GM12878 (cell line): ENCODE data around the gene TXNDC16. TPM values are rescaled to one million over a fixed set of nuclear protein-coding genes. Genes with fewer than 3 reads are reported as not detected.

Experiments
- ATAC-seq: fragments of 200-7000 bp; cut with Tn5 transposase; 3 replicates; pipeline ENCODE4 v1.9.1; 2020; ENCODE audit warnings: mild to moderate bottlenecking, moderate library complexity
- BruUV-seq: library from RNA; stranded (reverse); fragments of 400-500 nt; replicated peaks from 2 replicates; lab custom pipeline; 2021; lab: Mats Ljungman, UMichigan
- CTCF ChIA-PET: fragments of 300-600 bp; sonication (Branson Sonifier 250); formaldehyde crosslinking; extraction: SDS; loops from one replicate; lab custom pipeline; 2021; ENCODE audit warnings: inconsistent platforms; lab: Yijun Ruan, JAX
- POLR2A ChIA-PET: fragments of 350-600 bp; formaldehyde crosslinking; extraction: SDS; loops from one replicate; lab custom pipeline; 2021; ENCODE audit warnings: inconsistent platforms; lab: Charles Lee
- RAD21 ChIA-PET: fragments of 300-600 bp; sonication (Branson Sonifier 250); formaldehyde crosslinking; loops from one replicate; lab custom pipeline; 2023; ENCODE audit warnings: antibody characterized with exemption; ENCODE audit not compliant: unreplicated experiment; lab: Charles Lee
- SMC1A ChIA-PET: fragments of 300-600 bp; sonication (Branson Sonifier 250); formaldehyde crosslinking; loops from one replicate; lab custom pipeline; 2023; ENCODE audit not compliant: unreplicated experiment, uncharacterized antibody; lab: Charles Lee
- DNase-seq: peaks from one replicate; pipeline ENCODE4 v3.0.0-alpha.2; 2011; ENCODE audit warnings: low read depth, low spot score
- FAIRE-seq: peaks from 3 replicates; lab custom pipeline; 2011; peaks lifted over from hg19 to GRCh38; lab: Jason Lieb, UNC
- H2AFZ ChIP-seq: 2 replicates; pipeline ENCODE4 v1.6.0; 2011; ENCODE audit warnings: low read depth, low read length, control low read depth; ENCODE audit not compliant: control insufficient read depth
- H3K27ac ChIP-seq: 2 replicates; pipeline ENCODE4 v1.5.1; 2011; ENCODE audit warnings: control low read depth; ENCODE audit not compliant: control insufficient read depth, insufficient read depth
- H3K27me3 ChIP-seq, 2 experiments: replicated peaks in 1 of 2; 2 replicates each; pipeline versions ENCODE4 v1.6.0 to v1.6.1; 2011; ENCODE audit warnings: low read length in 1 of 2; ENCODE audit not compliant: control insufficient read depth in 2 of 2, insufficient read depth in 2 of 2
- H3K36me3 ChIP-seq, 2 experiments: 2 replicates each; pipeline ENCODE4 v1.5.1; 2011; ENCODE audit warnings: low read length in 1 of 2; ENCODE audit not compliant: control insufficient read depth in 2 of 2, insufficient read depth in 2 of 2
- H3K4me1 ChIP-seq: 2 replicates; pipeline ENCODE4 v1.6.1; 2011; ENCODE audit warnings: mild to moderate bottlenecking, low read length, moderate library complexity, mixed read lengths; ENCODE audit not compliant: control insufficient read depth, insufficient read depth
- H3K4me2 ChIP-seq: 2 replicates; pipeline ENCODE4 v1.6.0; 2011; ENCODE audit warnings: control low read depth; ENCODE audit not compliant: control insufficient read depth, insufficient read depth
- H3K4me3 ChIP-seq: fragments of 200-600 bp; sonication (generic); 2 replicates; pipeline ENCODE4 v1.5.1; 2016
- H3K79me2 ChIP-seq: 2 replicates; pipeline ENCODE4 v1.6.0; 2011; ENCODE audit warnings: low read length; ENCODE audit not compliant: control insufficient read depth, insufficient read depth
- H3K9ac ChIP-seq: 2 replicates; pipeline ENCODE4 v1.8.0; 2011; ENCODE audit warnings: low read length, control low read depth, mixed read lengths; ENCODE audit not compliant: control insufficient read depth, insufficient read depth
- H3K9me3 ChIP-seq: replicated peaks from 3 replicates; pipeline ENCODE4 v1.5.1; 2011; ENCODE audit warnings: mild to moderate bottlenecking, low read length; ENCODE audit not compliant: control insufficient read depth, insufficient read depth
- H4K20me1 ChIP-seq: 2 replicates; pipeline ENCODE4 v1.6.0; 2011; ENCODE audit not compliant: control insufficient read depth, insufficient read depth
- E2F8 ChIP-seq: fragments of 450-650 bp; IDR thresholded peaks from 2 replicates; pipeline ENCODE4 v1.6.1; 2018; ENCODE audit warnings: mild to moderate bottlenecking, low read depth, moderate library complexity; ENCODE audit not compliant: partially characterized antibody
- ESRRA ChIP-seq: IDR thresholded peaks from 2 replicates; pipeline ENCODE4 v1.6.1; 2012; ENCODE audit warnings: mild to moderate bottlenecking, low read length, improper control_type of control experiment
- GATAD2B ChIP-seq: fragments of 450-650 bp; conservative IDR thresholded peaks from 2 replicates; pipeline ENCODE4 v1.6.1; 2017; ENCODE audit warnings: low read depth, mild to moderate bottlenecking, moderate library complexity
- NKRF ChIP-seq: fragments of 450-650 bp; conservative IDR thresholded peaks from 2 replicates; pipeline ENCODE4 v1.6.1; 2017; ENCODE audit warnings: mild to moderate bottlenecking, moderate library complexity
- SMARCA5 ChIP-seq: fragments of 450-650 bp; IDR thresholded peaks from 2 replicates; pipeline ENCODE4 v1.6.1; 2017; ENCODE audit warnings: mild to moderate bottlenecking
- SUZ12 ChIP-seq: fragments of 200-600 bp; sonication (generic); IDR thresholded peaks from one replicate; pipeline ENCODE4 v1.6.1; 2018; ENCODE audit warnings: antibody characterized with exemption, mild to moderate bottlenecking; ENCODE audit not compliant: unreplicated experiment
- TCF3 ChIP-seq: IDR thresholded peaks from 2 replicates; pipeline ENCODE4 v1.6.1; 2012; ENCODE audit warnings: low read depth, mild to moderate bottlenecking, low read length, borderline replicate concordance; ENCODE audit not compliant: insufficient read depth
- WGBS: methylation state at CpG from one replicate; pipeline ENCODE4 v1.1.6; 2016; ENCODE audit warnings: low lambda C conversion rate; ENCODE audit not compliant: insufficient replicate concordance, insufficient coverage; ENCODE audit errors: missing lambda C conversion rate; 5-methylcytosine and 5-hydroxymethylcytosine counted together
- in situ Hi-C: fragments of 300-500 bp; cut with MboI; formaldehyde crosslinking; loops from 9 replicates; pipeline ENCODE4 v1.14.3; 2018; ENCODE audit warnings: mixed read lengths
- intact Hi-C: fragments of 100-400 bp; cut with micrococcal nuclease; formaldehyde crosslinking; loops from one replicate; pipeline ENCODE4 v1.14.2; 2022; ENCODE audit not compliant: unreplicated experiment
- polyA plus RNA-seq, 11 experiments: library from polyadenylated mRNA; depleted of rRNA in 4 of 11; unstranded in 6 of 11; stranded (reverse) in 5 of 11; fragments of >200 nt; fragmentation: Nextera tagmentation in 4 of 11; fragmentation: Illumina TruSeq in 1 of 11; extraction: Ambion mirVana in 4 of 11; extraction: Trizol in 1 of 11; gene quantifications; 1 replicate in 1 of 11; 2 replicates in 10 of 11; pipeline versions ENCODE4 v1.2.1 to v1.2.3, GENCODE V29; 2011 to 2016; ENCODE audit warnings: inconsistent platforms in 2 of 11, missing spikeins in 2 of 11, low read depth in 1 of 11
- total RNA-seq, 4 experiments: library from RNA; depleted of rRNA in 3 of 4; stranded (reverse); fragments of >200 nt in 3 of 4; fragmentation: Illumina TruSeq in 1 of 4; extraction: Trizol in 1 of 4; gene quantifications; 2 replicates each; pipeline versions ENCODE4 v1.2.1 to v1.2.3, GENCODE V29; 2013 to 2021

Gene TXNDC16
- total and polyA plus RNA-seq, 10 of the 15 experiments (the other 5 are each of a cell fraction or from before 2014, with no cell fraction given), result 1.2 to 7.9 (median 5.5) TPM

DNA sequence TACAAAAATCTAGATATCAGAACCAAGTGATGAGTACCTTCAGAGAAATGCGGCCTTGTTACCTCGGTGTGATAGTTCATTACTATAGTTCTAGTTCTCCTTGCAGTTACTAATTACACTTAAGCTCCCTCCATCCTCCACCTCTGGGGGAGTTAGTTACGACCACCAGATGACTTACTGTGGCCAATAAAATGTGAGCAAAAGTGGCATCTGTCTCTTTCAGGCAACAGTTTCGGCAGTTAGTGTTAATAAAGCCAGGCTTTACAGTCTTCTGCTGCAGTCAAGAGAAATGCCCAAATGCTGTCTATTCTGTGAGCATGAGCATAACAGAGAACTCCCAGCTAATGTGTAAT is 6.0 kb downstream of the TXNDC16 start (continued):
- TF ChIP-seq NKRF (no peak), E2F8 (no peak), GATAD2B (no peak)

DNA sequence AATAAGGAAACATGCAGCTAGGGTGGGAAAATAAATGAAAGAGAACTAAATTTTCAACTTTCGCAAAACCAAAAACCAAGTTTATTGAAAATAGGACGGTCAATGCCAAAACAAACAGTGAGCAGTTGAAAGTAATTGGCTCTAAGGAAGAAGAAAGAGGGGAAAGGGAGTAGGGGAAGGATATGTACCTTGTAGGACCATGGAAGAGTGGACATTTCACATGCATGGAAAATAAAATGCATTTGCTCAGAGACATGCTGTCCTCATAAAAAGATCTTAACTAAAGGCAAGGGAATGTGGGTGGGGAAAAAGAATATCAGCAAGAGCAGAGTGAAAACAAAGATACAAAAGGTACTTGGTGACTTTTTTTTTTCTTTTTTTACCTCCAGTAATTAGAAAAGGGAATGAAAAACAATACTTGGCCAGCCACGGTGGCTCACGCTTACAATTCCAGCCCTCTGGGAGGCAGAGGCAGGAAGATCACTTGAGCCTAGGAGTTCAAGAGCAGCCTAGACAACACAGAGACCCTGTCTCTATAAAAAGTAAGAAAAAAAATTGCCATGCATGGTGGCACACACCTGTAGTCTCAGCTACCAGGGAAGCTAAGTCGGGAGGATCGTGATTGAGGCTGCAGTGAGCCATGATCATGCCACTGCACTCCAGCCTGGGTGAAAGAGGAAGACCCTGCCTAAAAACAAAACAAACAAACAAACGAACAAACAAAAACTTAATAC is 6.6 kb downstream of the TXNDC16 start:
- H3K9me3 ChIP-seq, result no peaks in the 10 kb centered on the region
- POLR2A ChIA-PET, result no interaction called here
- no peak for FAIRE-seq
- intact Hi-C loops, result loop anchor here (10.0 kb wide), 1 partner anchor 149 kb away; the partner anchor contains the start of gene ERO1A
- no peak for DNase-seq
- in situ Hi-C loops, result no loop called here
- 80% methylated on average over 7 of the region's 7 CpGs for WGBS
- RAD21 ChIA-PET, result no interaction called here
- H3K4me3 ChIP-seq, result no peak overlapping the region
- peak overlapping the region; percentile 24; the same call in 1 of the 2 replicates for H2AFZ ChIP-seq
- ATAC-seq, result no peak
- H3K4me2 ChIP-seq, result no peak overlapping the region
- H3K4me1 ChIP-seq, result peaks cover 6% of the 10 kb centered on the region
- CTCF ChIA-PET, result interaction anchor here (0.7 to 2.9 kb wide), 4 partner anchors 9 to 524 kb away, joined by 3 to 8 read pairs (median 5); no protein-coding TSS in a partner anchor
- H3K79me2 ChIP-seq, result no peaks in the 10 kb centered on the region; the same call in 1 of the 2 replicates
- BruUV-seq, result no TSS peak
- no peak overlapping the region for H3K27ac ChIP-seq
- no peak overlapping the region for H3K9ac ChIP-seq
- H4K20me1 ChIP-seq, result no peaks in the 10 kb centered on the region
- SMC1A ChIA-PET, result interaction anchor here (1.1 kb wide), 1 partner anchor 29 kb away, joined by 3 read pairs; no protein-coding TSS in a partner anchor
- no peaks in the 10 kb centered on the region for H3K36me3 ChIP-seq
- TF ChIP-seq TCF3, result no peak
- TF ChIP-seq SMARCA5, result no peak
- TF ChIP-seq ESRRA, result no peak
- no peak for TF ChIP-seq SUZ12
- H3K27me3 ChIP-seq, result no peaks in the 10 kb centered on the region
